Prostate gland (tissue), 2 donors: ENCODE measurements around the gene TTC27. TPM values are rescaled to one million over a fixed set of nuclear protein-coding genes. Genes with fewer than 3 reads are reported as not detected.

Experiments
- DNase-seq: peaks from one replicate; pipeline ENCODE4 v3.0.0-alpha.2; 2019; ENCODE audit warnings: low spot score
- H3K27ac ChIP-seq, 2 donors: fragments of 200-600 bp; sonication (generic); 2 replicates each; pipeline ENCODE4 v1.5.1; 2017 to 2019
- H3K27me3 ChIP-seq: fragments of 200-600 bp; sonication (generic); replicated peaks from 2 replicates; pipeline ENCODE4 v1.5.1; 2019; ENCODE audit not compliant: insufficient read depth
- H3K36me3 ChIP-seq, 2 donors: fragments of 200-600 bp; sonication (generic); 1 replicate in 1 of 2; 2 replicates in 1 of 2; pipeline versions ENCODE4 v1.5.1 to v1.8.1; 2017 to 2019
- H3K4me1 ChIP-seq: fragments of 200-600 bp; sonication (generic); replicated peaks from 2 replicates; pipeline ENCODE4 v1.5.1; 2019
- H3K4me3 ChIP-seq, 2 donors: fragments of 200-600 bp; sonication (generic); 2 replicates each; pipeline ENCODE4 v1.5.1; 2017 to 2019
- H3K9me3 ChIP-seq: fragments of 200-600 bp; sonication (generic); 2 replicates; pipeline ENCODE4 v1.5.1; 2017
- CTCF ChIP-seq, 4 experiments: fragments of 200-600 bp in 2 of 4; fragments of 450-650 bp in 2 of 4; sonication (generic) in 2 of 4; IDR thresholded peaks; 1 replicate in 3 of 4; 2 replicates in 1 of 4; pipeline ENCODE4 v1.5.1; 2016 to 2019; ENCODE audit warnings: antibody characterized with exemption in 4 of 4, mild to moderate bottlenecking in 2 of 4, moderate library complexity in 2 of 4
- POLR2A ChIP-seq: fragments of 450-650 bp; IDR thresholded peaks from one replicate; pipeline ENCODE4 v1.6.1; 2016; ENCODE audit warnings: antibody characterized with exemption, mild to moderate bottlenecking
- POLR2AphosphoS5 ChIP-seq: sonication (generic); formaldehyde crosslinking; IDR thresholded peaks from one replicate; pipeline ENCODE4 v1.6.1; 2017; ENCODE audit warnings: antibody characterized with exemption
- WGBS: methylation state at CpG from one replicate; pipeline ENCODE4 v1.1.5; 2018; 5-methylcytosine and 5-hydroxymethylcytosine counted together
- intact Hi-C: fragments of 100-400 bp; cut with DNase I; formaldehyde crosslinking; loops from one replicate; pipeline ENCODE4 v1.14.2; 2022
- total RNA-seq, 2 donors: library from RNA; depleted of rRNA; stranded (reverse); fragments of >200 nt; gene quantifications; one replicate each; pipeline ENCODE4 v1.1.0, GENCODE V29; 2016

The TTC27 gene
- total RNA-seq, 2 donors from 2014 or later = 13.0 to 15.6 TPM

- Histone ChIP-seq H3K27me3 (no peaks in the 10 kb centered on the region), H3K4me3 (no peak overlapping the region), H3K9me3 (no peaks in the 10 kb centered on the region), H3K4me1 (no peaks in the 10 kb centered on the region), H3K36me3 (no peaks in the 10 kb centered on the region), H3K27ac (no peak overlapping the region)
- DNase-seq = no peak
- TF ChIP-seq POLR2AphosphoS5 (no peak), CTCF (IDR thresholded peaks at IDR 0.05) (no peak), POLR2A (no peak)
- intact Hi-C loops = no loop called here
- 100% methylated on average over 1 of the region's 1 CpG for WGBS
These were observed 113.7 kb downstream of the TTC27 start for GRCh38 chr2:32741575-32741974.

GRCh38 chr2:32742376-32742775 lies 114.5 kb downstream of the TTC27 start:
- Histone ChIP-seq H3K4me1 (no peaks in the 10 kb centered on the region), H3K9me3 (no peaks in the 10 kb centered on the region), H3K27me3 (no peaks in the 10 kb centered on the region), H3K27ac (no peak overlapping the region), H3K36me3 (no peaks in the 10 kb centered on the region), H3K4me3 (no peak overlapping the region)
- 81% methylated on average over 2 of the region's 2 CpGs for WGBS
- no peak for DNase-seq
- intact Hi-C loops = no loop called here
- TF ChIP-seq POLR2AphosphoS5 (no peak), CTCF (IDR thresholded peaks at IDR 0.05) (no peak), POLR2A (no peak)

- 84% methylated on average over 3 of the region's 3 CpGs for WGBS
- no peak for DNase-seq
- Histone ChIP-seq H3K4me3 (no peak overlapping the region), H3K27me3 (no peaks in the 10 kb centered on the region), H3K4me1 (no peaks in the 10 kb centered on the region), H3K9me3 (no peaks in the 10 kb centered on the region), H3K27ac (no peak overlapping the region), H3K36me3 (no peaks in the 10 kb centered on the region)
- TF ChIP-seq POLR2AphosphoS5 (no peak), POLR2A (no peak), CTCF (IDR thresholded peaks at IDR 0.05) (no peak)
- intact Hi-C loops = no loop called here
These were observed 115.8 kb downstream of the TTC27 start for GRCh38 chr2:32743480-32744236.

- intact Hi-C loops = no loop called here
- no peak for DNase-seq
These were observed 117.3 kb downstream of the TTC27 start for GRCh38 chr2:32745191-32745590.

More at GRCh38 chr2:32745191-32745590, 117.3 kb downstream of the TTC27 start:
- no peak overlapping the region for H3K27ac ChIP-seq
- TF ChIP-seq POLR2AphosphoS5 = no peak
- no peak for TF ChIP-seq POLR2A
- no peak for TF ChIP-seq CTCF (IDR thresholded peaks at IDR 0.05)
- H3K36me3 ChIP-seq = no peaks in the 10 kb centered on the region
- H3K4me3 ChIP-seq = no peak overlapping the region
- 91% methylated on average over 2 of the region's 2 CpGs for WGBS
- no peaks in the 10 kb centered on the region for H3K9me3 ChIP-seq
- no peaks in the 10 kb centered on the region for H3K27me3 ChIP-seq
- H3K4me1 ChIP-seq = no peaks in the 10 kb centered on the region
